Endothelial cell of umbilical vein (primary cell): Measurements from ENCODE around the gene IL15. TPM values are rescaled to one million over a fixed set of nuclear protein-coding genes. Genes with fewer than 3 reads are reported as not detected.

Experiments
- BruUV-seq: library from RNA; stranded (reverse); fragments of 400-500 nt; replicated peaks from 2 replicates; lab custom pipeline; 2021; lab: Mats Ljungman, UMichigan
- CTCF ChIA-PET: fragments of 300-600, 350-600 bp; sonication (Branson Sonifier 250); formaldehyde crosslinking; loops from one replicate; lab custom pipeline; 2021; ENCODE audit warnings: antibody characterized with exemption, inconsistent platforms; lab: Charles Lee
- POLR2A ChIA-PET: fragments of 300-600, 350-600 bp; sonication (Branson Sonifier 250); formaldehyde crosslinking; loops from one replicate; lab custom pipeline; 2021; ENCODE audit warnings: antibody characterized with exemption, inconsistent platforms; lab: Charles Lee
- DNase-seq: peaks from one replicate; pipeline ENCODE4 v3.0.0-alpha.2; 2011; ENCODE audit warnings: low read depth, low spot score
- FAIRE-seq: peaks from 2 replicates; lab custom pipeline; 2011; peaks lifted over from hg19 to GRCh38; lab: Jason Lieb, UNC
- H2AFZ ChIP-seq: 2 replicates; pipeline ENCODE4 v1.6.0; 2012; ENCODE audit warnings: low read depth, low read length, control low read depth, inconsistent platforms
- H3K27ac ChIP-seq: 2 replicates; pipeline ENCODE4 v1.5.1; 2011; ENCODE audit warnings: low read depth, mild to moderate bottlenecking, control low read depth, low read length, moderate library complexity; ENCODE audit not compliant: insufficient read depth
- H3K27me3 ChIP-seq, 2 experiments: 2 replicates each; pipeline versions ENCODE4 v1.6.0 to v1.6.1; 2011; ENCODE audit warnings: low read length in 2 of 2, mixed read lengths in 1 of 2; ENCODE audit not compliant: control insufficient read depth in 2 of 2, insufficient read depth in 2 of 2
- H3K36me3 ChIP-seq, 2 experiments: 2 replicates in 1 of 2; 3 replicates in 1 of 2; pipeline ENCODE4 v1.5.1; 2011; ENCODE audit warnings: low read length in 2 of 2, mild to moderate bottlenecking in 1 of 2, moderate library complexity in 1 of 2; ENCODE audit not compliant: control insufficient read depth in 2 of 2, insufficient read depth in 2 of 2; ENCODE audit errors: extremely low read depth in 1 of 2
- H3K4me1 ChIP-seq: 3 replicates; pipeline ENCODE4 v1.5.1; 2011; ENCODE audit warnings: mild to moderate bottlenecking, low read length; ENCODE audit not compliant: control insufficient read depth, insufficient read depth; ENCODE audit errors: extremely low read depth
- H3K4me2 ChIP-seq: 2 replicates; pipeline ENCODE4 v1.6.1; 2011; ENCODE audit warnings: low read length, control low read depth, mixed read lengths; ENCODE audit not compliant: insufficient read depth
- H3K4me3 ChIP-seq, 3 experiments: fragments of 200-600 bp in 1 of 3; sonication (generic), shearing (Covaris generic) in 1 of 3; replicated peaks in 1 of 3; 2 replicates each; pipeline ENCODE4 v1.5.1; 2011 to 2016; ENCODE audit warnings: control low read depth in 3 of 3, low read length in 3 of 3, mild to moderate bottlenecking in 2 of 3, inconsistent platforms in 1 of 3, low read depth in 1 of 3, moderate library complexity in 1 of 3; ENCODE audit not compliant: insufficient read depth in 1 of 3
- H3K79me2 ChIP-seq: 2 replicates; pipeline ENCODE4 v1.6.0; 2012; ENCODE audit warnings: low read length, inconsistent platforms; ENCODE audit not compliant: control insufficient read depth, insufficient read depth
- H3K9ac ChIP-seq: replicated peaks from 2 replicates; pipeline ENCODE3; 2011; ENCODE audit warnings: low read length, control low read depth; ENCODE audit not compliant: insufficient read depth; ENCODE audit errors: extremely low read depth
- H3K9me1 ChIP-seq: replicated peaks from 3 replicates; pipeline ENCODE4 v1.6.0; 2011; ENCODE audit warnings: mild to moderate bottlenecking, low read length; ENCODE audit not compliant: control insufficient read depth, insufficient read depth; ENCODE audit errors: extremely low read depth
- H3K9me3 ChIP-seq: replicated peaks from 2 replicates; pipeline ENCODE4 v1.5.1; 2012; ENCODE audit warnings: low read length, inconsistent platforms; ENCODE audit not compliant: control insufficient read depth, insufficient read depth
- H4K20me1 ChIP-seq: replicated peaks from 2 replicates; pipeline ENCODE3; 2011; ENCODE audit warnings: mild to moderate bottlenecking, low read length; ENCODE audit not compliant: control insufficient read depth, insufficient read depth; ENCODE audit errors: extremely low read depth
- CTCF ChIP-seq, 2 donors: IDR thresholded peaks; 1 replicate in 1 of 2; 2 replicates in 1 of 2; pipeline ENCODE4 v1.5.1; 2011; ENCODE audit warnings: low read length in 2 of 2, mild to moderate bottlenecking in 2 of 2, moderate library complexity in 2 of 2, control low read depth in 1 of 2, inconsistent platforms in 1 of 2, low read depth in 1 of 2; ENCODE audit not compliant: insufficient read depth in 1 of 2; ENCODE audit errors: extremely low read depth in 1 of 2
- EZH2 ChIP-seq: IDR thresholded peaks from 2 replicates; pipeline ENCODE4 v1.6.1; 2012; ENCODE audit warnings: borderline replicate concordance, low read depth, mild to moderate bottlenecking, moderate library complexity, low read length, inconsistent platforms; ENCODE audit not compliant: severe bottlenecking
- FOS ChIP-seq: IDR thresholded peaks from 2 replicates; pipeline ENCODE4 v1.6.1; 2011; ENCODE audit warnings: mild to moderate bottlenecking, low read length, moderate library complexity, borderline replicate concordance; ENCODE audit not compliant: insufficient read depth
- GATA2 ChIP-seq: IDR thresholded peaks from 2 replicates; pipeline ENCODE4 v1.7.0; 2011; ENCODE audit warnings: low read depth, mild to moderate bottlenecking, moderate library complexity, mixed read lengths, low read length; ENCODE audit not compliant: insufficient read length, insufficient read depth
- JUN ChIP-seq: IDR thresholded peaks from 2 replicates; pipeline ENCODE4 v1.6.1; 2011; ENCODE audit warnings: borderline replicate concordance, low read depth; ENCODE audit not compliant: insufficient read length, insufficient read depth
- MAX ChIP-seq: IDR thresholded peaks from 2 replicates; pipeline ENCODE4 v1.6.1; 2011; ENCODE audit not compliant: insufficient read depth, insufficient read length
- MYC ChIP-seq: IDR thresholded peaks from one replicate; pipeline ENCODE4 v1.6.1; 2011; ENCODE audit warnings: mild to moderate bottlenecking, low read depth, low read length
- POLR2A ChIP-seq: IDR thresholded peaks from 2 replicates; pipeline ENCODE4 v1.6.1; 2012; ENCODE audit warnings: low read depth, mild to moderate bottlenecking, control low read depth, low read length
- POLR2AphosphoS5 ChIP-seq: IDR thresholded peaks from 2 replicates; pipeline ENCODE4 v1.6.1; 2012; ENCODE audit warnings: low read depth, mild to moderate bottlenecking, control low read depth, low read length, moderate library complexity; ENCODE audit not compliant: insufficient read depth
- dilution Hi-C: fragments of 300-500 bp; cut with MboI; formaldehyde crosslinking; loops from one replicate; pipeline ENCODE4 v1.15.0; 2019; ENCODE audit warnings: low sequenced_read_pairs; ENCODE audit not compliant: extremely low pct_ligation_motif_present
- intact Hi-C: fragments of 100-400 bp; cut with micrococcal nuclease; formaldehyde crosslinking; loops from one replicate; pipeline ENCODE4 v1.10.0; 2022
- polyA plus RNA-seq, 4 experiments: library from polyadenylated mRNA; depleted of rRNA in 3 of 4; stranded (reverse) in 3 of 4; unstranded in 1 of 4; fragments of >200 nt; gene quantifications; 2 replicates each; pipeline versions ENCODE4 v1.2.1 to v1.2.3, GENCODE V29; 2011 to 2012; ENCODE audit warnings: missing spikeins in 1 of 4
- total RNA-seq: library from RNA; stranded (reverse); gene quantifications from 2 replicates; pipeline ENCODE4 v1.2.3, GENCODE V29; 2021

Gene IL15
- total and polyA plus RNA-seq, 2 donors (not counting 3 experiments of a cell fraction or from before 2014, with no cell fraction given) = 3.0 to 3.1 TPM

- Histone ChIP-seq H3K4me3 (no peak overlapping the region), H3K9ac (no peak overlapping the region), H3K4me2 (no peak overlapping the region), H3K27me3 (no peaks in the 10 kb centered on the region), H3K79me2 (no peaks in the 10 kb centered on the region), H3K4me1 (peaks cover 5% of the 10 kb centered on the region), H3K9me1 (no peaks in the 10 kb centered on the region), H3K27ac (no peak overlapping the region), H2AFZ (no peak overlapping the region), H3K9me3 (no peaks in the 10 kb centered on the region), H4K20me1 (no peaks in the 10 kb centered on the region), H3K36me3 (no peaks in the 10 kb centered on the region)
- ChIA-PET CTCF (interaction anchor here (0.7 kb wide), 1 partner anchor 12 kb away, joined by 3 read pairs; no protein-coding TSS in a partner anchor), POLR2A (no interaction called here)
- dilution Hi-C loops = no loop called here
- intact Hi-C loops = no loop called here
- no peak for DNase-seq
- no peak for FAIRE-seq
- no peak for TF ChIP-seq JUN
- TF ChIP-seq EZH2 = no peak
- no peak for TF ChIP-seq GATA2
- TF ChIP-seq POLR2AphosphoS5 = no peak
- no peak for TF ChIP-seq POLR2A
- TF ChIP-seq MYC = no peak
- TF ChIP-seq FOS = no peak
- TF ChIP-seq CTCF (IDR thresholded peaks at IDR 0.05; ENCODE audit: extremely low read depth in 1 of 2, insufficient read depth in 1 of 2, low read depth in 1 of 2, low read length in 2 of 2) = no peak
- TF ChIP-seq MAX = no peak
- no TSS peak for BruUV-seq
Measured at GRCh38 chr4:141676087-141676670, 39.8 kb downstream of the IL15 start.
